ENCODE measurements around the gene DPP6.
"Not testable (repeated sequence)": the region's sequence is repeated elsewhere in the genome, so short reads cannot be mapped to it uniquely, and the experiment has no call there.

The DPP6 gene

GRCh38 chr7:154051643-154052529, at the start of gene DPP6:
TSS of gene DPP6 (plus strand) at chr7:154052398.
- not testable (repeated sequence) for DNase-seq (ENCODE audit: low spot score)

- not testable (repeated sequence) for DNase-seq (ENCODE audit: low spot score)
Measured at GRCh38 chr7:154009423-154009911, 42.7 kb upstream of the DPP6 start.

DNA sequence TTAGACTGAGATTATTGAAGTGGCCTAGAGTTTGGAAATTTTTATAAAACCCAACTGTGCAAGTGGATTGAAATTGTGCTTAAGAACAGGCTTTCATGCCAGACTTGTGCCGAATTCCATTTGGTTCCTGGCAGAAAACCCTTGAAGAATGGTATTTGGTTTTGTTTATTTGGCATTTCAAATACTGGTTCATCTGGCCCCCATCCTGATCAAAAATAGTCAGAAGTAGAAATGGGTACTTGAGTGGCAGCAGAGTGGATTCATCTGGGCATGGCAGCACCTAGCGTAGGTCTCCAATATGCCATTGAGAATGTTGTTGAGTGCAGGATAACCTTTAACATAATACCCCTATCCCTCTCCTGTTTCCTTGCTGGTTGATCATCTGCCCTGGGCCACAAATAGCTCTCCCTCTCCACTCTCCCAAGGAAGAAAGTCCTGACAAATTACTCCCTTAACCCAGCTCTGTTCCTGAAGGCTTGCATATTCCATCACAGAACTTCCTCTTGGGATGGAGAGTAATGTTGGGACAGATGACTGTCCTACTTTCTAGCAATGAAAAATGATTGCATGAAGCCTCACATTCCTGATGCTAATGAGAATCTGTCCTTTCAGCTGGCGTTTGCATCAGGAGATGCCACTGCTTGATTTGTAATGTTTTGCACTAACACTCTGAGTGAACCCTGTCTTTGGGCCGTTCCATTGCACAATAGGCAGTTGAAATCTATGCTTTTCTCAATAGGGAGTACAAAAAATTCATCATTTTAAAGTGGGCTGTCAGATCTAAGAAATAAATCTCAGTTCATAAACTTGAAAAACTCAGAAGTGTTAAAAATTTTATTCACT, 41.3 kb upstream of the DPP6 start:
- not testable (repeated sequence) for DNase-seq (ENCODE audit: low spot score)

- DNase-seq (ENCODE audit: low spot score), result not testable (repeated sequence)
Measured at GRCh38 chr7:154012800-154013199, 39.4 kb upstream of the DPP6 start.

DNA sequence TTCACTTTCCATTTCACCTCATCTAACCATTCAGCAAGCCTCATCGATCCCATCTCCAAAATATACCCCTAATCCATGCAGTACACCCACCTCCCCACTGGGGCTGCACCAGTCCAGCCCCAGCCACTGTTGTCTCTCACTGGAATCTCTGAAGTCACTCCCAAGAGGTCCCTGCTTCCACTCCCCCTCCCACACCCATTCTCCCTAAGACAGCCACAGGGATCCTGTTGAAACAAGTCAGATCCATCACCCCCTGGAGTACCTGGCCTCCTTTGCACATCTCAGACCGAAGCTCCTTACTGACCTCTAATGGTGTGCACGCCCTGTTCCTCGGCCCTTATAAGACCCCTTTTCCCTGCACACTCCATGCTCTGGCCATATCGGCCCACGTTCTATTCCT, 36.6 kb upstream of the DPP6 start:
- DNase-seq (ENCODE audit: low spot score), result not testable (repeated sequence)

GRCh38 chr7:154018354-154018753, 33.8 kb upstream of the DPP6 start:
- DNase-seq (ENCODE audit: low spot score), result not testable (repeated sequence)

- not testable (repeated sequence) for DNase-seq (ENCODE audit: low spot score)
Measured at GRCh38 chr7:154027805-154028204, 24.4 kb upstream of the DPP6 start.

DNA sequence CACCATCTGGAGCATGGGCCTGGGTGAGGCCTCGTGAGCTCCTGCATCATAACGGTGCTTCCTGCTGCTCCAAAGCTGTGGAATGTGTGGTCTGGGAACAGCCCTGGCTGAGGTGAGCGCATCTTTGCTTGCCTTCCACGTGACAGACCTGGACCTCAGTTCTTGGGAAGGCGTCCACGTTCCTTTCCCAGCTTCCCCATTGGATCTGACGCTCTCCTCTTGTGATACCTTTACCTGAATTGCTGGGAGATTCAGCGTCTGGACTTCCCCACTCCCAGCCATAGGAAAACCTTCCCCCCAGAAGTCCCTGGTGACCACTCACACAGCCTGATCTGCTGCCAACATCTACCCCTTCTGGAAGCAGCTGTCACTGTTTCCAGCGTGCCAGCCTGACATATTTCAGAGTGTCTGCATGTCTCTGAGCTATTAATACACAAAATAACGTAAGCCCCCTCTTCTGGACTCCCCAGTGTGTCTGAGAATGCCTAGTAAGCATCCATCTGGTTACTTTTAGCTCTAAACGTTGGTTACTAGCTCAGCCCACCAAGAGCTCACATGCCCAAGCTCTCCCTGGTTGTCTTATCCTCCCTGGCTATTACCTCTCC, 21.6 kb upstream of the DPP6 start:
- DNase-seq (ENCODE audit: low spot score), result not testable (repeated sequence)

DNA sequence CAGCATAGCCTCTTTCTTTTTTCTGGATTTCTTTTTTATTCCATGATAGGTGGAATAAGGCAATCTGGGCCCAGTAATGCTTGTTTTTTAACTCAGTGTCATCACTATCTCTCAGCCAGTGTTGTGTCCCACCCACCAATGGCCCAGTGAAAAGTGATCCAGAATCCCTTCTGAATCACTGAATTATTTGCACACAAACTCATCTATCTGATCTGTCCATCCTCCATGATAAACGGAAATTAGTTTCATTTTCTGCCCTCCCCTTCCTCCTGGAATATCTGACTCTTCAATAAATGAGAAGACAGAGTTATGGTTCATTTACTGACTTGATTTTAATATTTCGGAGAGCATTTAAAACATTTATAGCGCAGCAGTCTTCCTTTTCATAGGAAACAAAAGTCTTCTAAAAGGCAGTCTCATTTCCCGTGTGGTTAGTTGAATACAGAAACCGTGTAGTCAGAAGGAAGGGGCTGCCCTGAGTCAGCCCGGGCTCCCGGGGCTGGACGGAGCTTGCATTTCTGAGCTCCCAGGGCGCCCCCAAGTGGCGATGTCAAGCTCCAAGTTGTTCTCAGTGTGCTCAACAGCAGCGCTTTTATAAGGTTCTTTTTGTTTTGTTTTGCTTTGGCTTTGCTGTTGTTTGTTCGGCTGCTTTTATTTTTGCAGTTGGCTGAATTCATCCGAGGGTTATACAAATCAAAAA, 12.6 kb upstream of the DPP6 start:
- not testable (repeated sequence) for DNase-seq (ENCODE audit: low spot score)

DNA sequence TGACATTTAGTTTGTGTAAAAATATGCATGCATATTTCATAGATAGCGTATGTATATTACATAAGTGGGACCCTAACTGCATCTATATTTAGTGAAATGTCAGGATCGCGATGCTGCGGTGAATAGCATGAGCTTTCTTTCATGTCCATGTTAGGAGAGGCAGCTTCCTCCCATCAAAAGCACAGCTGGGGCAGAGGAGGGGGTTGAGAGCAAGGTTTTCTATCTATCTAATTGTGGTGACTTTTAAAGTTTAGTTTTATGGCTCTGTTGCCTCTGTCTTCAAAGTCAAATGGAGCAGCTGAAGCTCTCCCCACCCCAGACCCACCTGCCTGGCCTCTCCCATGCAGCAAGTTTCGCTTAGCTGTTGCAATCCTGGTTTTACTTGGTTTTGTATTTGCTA, 1.8 kb upstream of the DPP6 start:
- DNase-seq (ENCODE audit: low spot score), result not testable (repeated sequence)

GRCh38 chr7:154051006-154051642, 1.1 kb upstream of the DPP6 start:
- not testable (repeated sequence) for DNase-seq (ENCODE audit: low spot score)

DNA sequence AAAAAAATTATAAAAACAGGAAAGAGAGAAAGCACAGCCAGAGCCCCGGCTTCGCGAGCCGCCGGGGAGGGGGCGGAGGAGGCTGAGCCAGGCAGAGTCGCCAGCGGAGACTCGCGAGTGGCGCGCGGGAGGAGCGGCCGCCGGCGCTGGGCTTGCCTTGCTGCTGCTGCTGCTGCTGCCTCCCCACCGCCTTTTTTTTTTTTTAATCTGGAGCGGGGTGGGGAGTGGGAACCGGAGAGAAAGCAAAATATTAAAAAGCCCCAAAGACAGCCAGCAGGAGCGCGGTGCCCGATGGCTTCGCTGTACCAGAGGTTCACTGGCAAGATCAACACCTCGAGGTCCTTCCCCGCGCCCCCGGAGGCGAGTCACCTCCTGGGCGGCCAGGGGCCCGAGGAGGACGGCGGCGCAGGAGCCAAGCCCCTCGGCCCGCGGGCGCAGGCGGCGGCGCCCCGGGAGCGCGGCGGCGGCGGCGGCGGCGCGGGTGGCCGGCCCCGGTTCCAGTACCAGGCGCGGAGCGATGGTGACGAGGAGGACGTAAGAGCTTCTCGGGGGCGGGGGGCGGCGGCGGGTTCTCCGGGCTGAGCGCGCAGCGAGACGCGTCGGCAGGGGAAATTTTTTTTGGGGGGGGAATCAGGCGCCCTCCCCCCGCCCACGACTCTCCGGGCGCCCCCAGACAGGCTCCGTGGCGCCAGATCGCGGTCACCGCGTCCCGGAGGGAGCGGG, 493 bp downstream of the DPP6 start:
- DNase-seq (ENCODE audit: low spot score), result not testable (repeated sequence)

- DNase-seq (ENCODE audit: low spot score), result not testable (repeated sequence)
Measured at GRCh38 chr7:154053466-154054312, 1.5 kb downstream of the DPP6 start.

- DNase-seq (ENCODE audit: low spot score), result not testable (repeated sequence)
Measured at GRCh38 chr7:154054664-154055063, 2.5 kb downstream of the DPP6 start.

DNA sequence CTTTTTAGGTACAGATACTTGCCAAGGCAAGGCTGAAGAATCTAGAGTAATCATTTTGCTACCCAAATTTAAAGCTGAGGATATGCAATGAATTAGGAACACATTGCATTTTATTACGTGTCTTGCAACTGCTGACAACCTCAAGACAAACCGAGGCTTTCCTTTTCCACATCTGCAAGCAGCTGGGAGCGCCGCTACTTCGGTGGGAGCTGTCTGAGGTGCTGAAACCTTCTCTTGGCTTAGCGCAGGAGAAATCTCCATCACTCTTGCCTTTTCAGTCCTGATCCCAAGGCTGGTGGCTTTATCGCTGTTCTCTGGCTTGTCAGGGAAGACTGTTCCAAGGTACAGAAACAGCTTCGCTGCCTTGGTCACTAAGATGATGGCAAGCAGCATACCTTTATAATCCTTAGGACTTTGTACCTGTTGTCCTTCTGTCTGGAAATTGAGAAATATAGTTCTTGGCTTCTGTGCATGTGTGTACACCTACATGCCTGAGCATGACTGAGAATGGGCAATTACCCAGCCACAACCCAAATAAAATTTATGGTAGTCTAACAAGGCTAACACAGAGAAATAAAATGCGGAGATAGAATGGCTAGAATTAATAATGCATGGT, 3.4 kb downstream of the DPP6 start:
- peak; percentile 45 for DNase-seq (ENCODE audit: low spot score)

- not testable (repeated sequence) for DNase-seq (ENCODE audit: low spot score)
Measured at GRCh38 chr7:154058783-154059182, 6.6 kb downstream of the DPP6 start.

DNA sequence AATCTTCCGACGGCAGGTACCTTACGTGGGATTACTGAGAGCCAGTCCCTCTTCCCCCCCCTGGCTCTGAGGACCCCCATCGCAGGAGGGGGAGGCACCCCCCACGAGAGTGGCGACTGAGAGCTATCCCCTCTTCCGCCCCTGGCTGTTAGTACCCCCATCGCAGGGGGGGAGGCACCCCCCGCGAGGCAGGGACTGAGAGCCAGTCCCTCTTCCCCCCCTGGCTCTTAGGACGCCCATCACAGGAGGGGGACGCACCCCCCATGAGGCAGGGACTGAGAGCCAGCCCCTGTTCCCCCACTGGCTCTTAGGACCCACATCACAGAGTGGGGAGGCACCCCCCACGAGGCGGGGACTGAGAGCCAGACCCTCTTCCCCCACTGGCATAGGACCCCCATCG, 8.4 kb downstream of the DPP6 start:
- DNase-seq (ENCODE audit: low spot score), result not testable (repeated sequence)

GRCh38 chr7:154071833-154072232, 19.6 kb downstream of the DPP6 start:
- DNase-seq (ENCODE audit: low spot score), result peak; percentile 33

Measured in kidney tubule cell (primary cell).